Measurements from ENCODE around the gene SF1.

SF1 gene

GRCh38 chr11:64788321-64789215 is 10.2 kb upstream of the SF1 start:
- DNase-seq (ENCODE audit: low read depth), result no peak
- no peak overlapping the region for H3K4me3 ChIP-seq (replicated peaks; ENCODE audit: low read depth, low read length)
- TF ChIP-seq CTCF (IDR thresholded peaks at IDR 0.05; ENCODE audit: low read length, missing control alignments), result no peak

- peak; percentile 64 for DNase-seq (ENCODE audit: low read depth)
- peak; percentile 86 for TF ChIP-seq CTCF (IDR thresholded peaks at IDR 0.05; ENCODE audit: low read length, missing control alignments)
- H3K4me3 ChIP-seq (replicated peaks; ENCODE audit: low read depth, low read length), result no peak overlapping the region
Observed at GRCh38 chr11:64787526-64788320, 9.4 kb upstream of the SF1 start.

GRCh38 chr11:64786308-64786707 is 8.0 kb upstream of the SF1 start:
- no peak overlapping the region for H3K4me3 ChIP-seq (replicated peaks; ENCODE audit: low read depth, low read length)
- TF ChIP-seq CTCF (IDR thresholded peaks at IDR 0.05; ENCODE audit: low read length, missing control alignments), result no peak
- no peak for DNase-seq (ENCODE audit: low read depth)

- TF ChIP-seq CTCF (IDR thresholded peaks at IDR 0.05; ENCODE audit: low read length, missing control alignments), result no peak
- no peak for DNase-seq (ENCODE audit: low read depth)
- H3K4me3 ChIP-seq (replicated peaks; ENCODE audit: low read depth, low read length), result no peak overlapping the region
Observed at GRCh38 chr11:64784813-64785581, 6.7 kb upstream of the SF1 start.

GRCh38 chr11:64778223-64778472 is 194 bp downstream of the SF1 start:
- H3K4me3 ChIP-seq (replicated peaks; ENCODE audit: low read depth, low read length), result peak overlapping the region; percentile 90
- TF ChIP-seq CTCF (IDR thresholded peaks at IDR 0.05; ENCODE audit: low read length, missing control alignments), result no peak
- no peak for DNase-seq (ENCODE audit: low read depth)

GRCh38 chr11:64777449-64778222 is 706 bp downstream of the SF1 start:
- peak overlapping the region; percentile 90 for H3K4me3 ChIP-seq (replicated peaks; ENCODE audit: low read depth, low read length)
- peak; percentile 81 for DNase-seq (ENCODE audit: low read depth)
- no peak for TF ChIP-seq CTCF (IDR thresholded peaks at IDR 0.05; ENCODE audit: low read length, missing control alignments)

Measured in fibroblast of pulmonary artery (primary cell).